Hippocampal formation (tissue), 2 donors: ENCODE results near the gene DIRAS1.
A peak's percentile ranks its signal among the peaks of the same experiment; 100 is the strongest.
"Not testable (repeated sequence)": the region's sequence is repeated elsewhere in the genome, so short reads cannot be mapped to it uniquely, and the experiment has no call there.

ENCODE experiments used
- DNase-seq, 2 donors: peaks; one replicate each; lab custom pipeline; 2025; lab: John Stamatoyannopoulos, UW

DIRAS1 gene

GRCh38 chr19:2676823-2677222 is 44.3 kb downstream of the DIRAS1 start:
- DNase-seq, result no peak

GRCh38 chr19:2675892-2676291 is 45.3 kb downstream of the DIRAS1 start:
- no peak for DNase-seq

- DNase-seq, result no peak
Measured at GRCh38 chr19:2670217-2670616, 51.0 kb downstream of the DIRAS1 start.

GRCh38 chr19:2668175-2668763 is 52.9 kb downstream of the DIRAS1 start:
- DNase-seq, result peak in 1 of 2 donors; percentile 19

- not testable (repeated sequence) for DNase-seq
Measured at GRCh38 chr19:2667349-2667748, 53.8 kb downstream of the DIRAS1 start.

- no peak for DNase-seq
Measured at GRCh38 chr19:2666344-2666994, 54.7 kb downstream of the DIRAS1 start.

- DNase-seq, result no peak
Measured at GRCh38 chr19:2665103-2665502, 56.1 kb downstream of the DIRAS1 start.
